K562 (cell line): Measurements from ENCODE around the gene PRDM1. TPM values are rescaled to one million over a fixed set of nuclear protein-coding genes. Genes with fewer than 3 reads are reported as not detected.

Source experiments
- ATAC-seq: fragments of 200-7000 bp; cut with Tn5 transposase; 3 replicates; pipeline ENCODE4 v1.9.1; 2020; ENCODE audit warnings: moderate library complexity
- BruUV-seq: library from RNA; stranded (reverse); fragments of 400-500 nt; replicated peaks from 2 replicates; lab custom pipeline; 2021; lab: Mats Ljungman, UMichigan
- CTCF ChIA-PET: fragments of 300-600 bp; formaldehyde crosslinking; extraction: SDS; loops from one replicate; lab custom pipeline; 2021; ENCODE audit warnings: low intra/inter-chr PET ratio; lab: Yijun Ruan, JAX
- POLR2A ChIA-PET: fragments of 300-600, 350-650 bp; sonication (Branson Sonifier 250); formaldehyde crosslinking; extraction: SDS; loops from one replicate; lab custom pipeline; 2021; ENCODE audit warnings: antibody characterized with exemption, inconsistent platforms; lab: Yijun Ruan, JAX
- DNase-seq, 4 experiments: peaks; one replicate each; pipeline versions ENCODE4 v3.0.0 to v3.0.0-alpha.2; 2011 to 2018; ENCODE audit warnings: low spot score in 3 of 4, mixed read lengths in 3 of 4; ENCODE audit errors: extremely low read depth in 1 of 4
- FAIRE-seq: peaks from 2 replicates; lab custom pipeline; 2011; peaks lifted over from hg19 to GRCh38; lab: Jason Lieb, UNC
- H2AFZ ChIP-seq: 2 replicates; pipeline ENCODE4 v1.6.0; 2011; ENCODE audit warnings: low read depth, low read length, control low read depth, inconsistent platforms
- H3K27ac ChIP-seq: fragments of 200-600 bp; 3 replicates; pipeline ENCODE4 v1.8.0; 2011; ENCODE audit warnings: low read depth, mild to moderate bottlenecking, control low read depth, inconsistent platforms, low read length, moderate library complexity, mixed read lengths; ENCODE audit errors: extremely low read depth
- H3K27me3 ChIP-seq, 2 experiments: fragments of 300-600 bp in 1 of 2; 2 replicates in 1 of 2; 3 replicates in 1 of 2; pipeline versions ENCODE4 v1.6.0 to v1.8.0; 2011; ENCODE audit warnings: inconsistent platforms in 2 of 2, low read length in 2 of 2, mild to moderate bottlenecking in 1 of 2, mixed read lengths in 1 of 2, moderate library complexity in 1 of 2; ENCODE audit not compliant: control insufficient read depth in 2 of 2, insufficient read depth in 2 of 2
- H3K36me3 ChIP-seq: fragments of 300-600 bp; 3 replicates; pipeline ENCODE4 v1.8.0; 2011; ENCODE audit warnings: mild to moderate bottlenecking, low read length, inconsistent platforms; ENCODE audit not compliant: control insufficient read depth, insufficient read depth
- H3K4me1 ChIP-seq, 2 experiments: fragments of 200-600 bp in 1 of 2; replicated peaks in 1 of 2; 2 replicates in 1 of 2; 3 replicates in 1 of 2; pipeline versions ENCODE4 v1.5.1 to v1.8.0; 2011; ENCODE audit warnings: inconsistent platforms in 2 of 2, low read length in 2 of 2, mild to moderate bottlenecking in 1 of 2, mixed read lengths in 1 of 2, moderate library complexity in 1 of 2; ENCODE audit not compliant: control insufficient read depth in 2 of 2, insufficient read depth in 2 of 2
- H3K4me2 ChIP-seq: 2 replicates; pipeline ENCODE4 v1.6.1; 2011; ENCODE audit warnings: low read length, control low read depth, inconsistent platforms, mixed read lengths; ENCODE audit not compliant: insufficient read depth
- H3K4me3 ChIP-seq: fragments of 200-600 bp; sonication (generic), shearing (Covaris generic); 2 replicates; pipeline ENCODE4 v1.5.1; 2016; ENCODE audit warnings: control low read depth, inconsistent platforms
- H3K79me2 ChIP-seq: fragments of 200-600 bp; 3 replicates; pipeline ENCODE4 v1.8.0; 2011; ENCODE audit warnings: low read length, inconsistent platforms; ENCODE audit not compliant: control insufficient read depth, insufficient read depth
- H3K9ac ChIP-seq, 2 experiments: 2 replicates each; pipeline versions ENCODE4 v1.6.0 to v1.6.1; 2011; ENCODE audit warnings: low read depth in 2 of 2, low read length in 2 of 2, control low read depth in 1 of 2, inconsistent platforms in 1 of 2, mild to moderate bottlenecking in 1 of 2, mixed read lengths in 1 of 2; ENCODE audit not compliant: insufficient read depth in 1 of 2
- H3K9me1 ChIP-seq: one replicate; pipeline ENCODE4 v1.6.0; 2011; ENCODE audit warnings: inconsistent platforms, mild to moderate bottlenecking, low read length, moderate library complexity; ENCODE audit not compliant: control insufficient read depth, insufficient read depth
- H3K9me3 ChIP-seq: replicated peaks from 2 replicates; pipeline ENCODE4 v1.5.1; 2011; ENCODE audit warnings: low read depth, low read length, inconsistent platforms; ENCODE audit not compliant: control insufficient read depth, insufficient read depth
- H4K20me1 ChIP-seq: replicated peaks from 2 replicates; pipeline ENCODE4 v1.6.1; 2011; ENCODE audit warnings: low read length, inconsistent platforms, mixed read lengths; ENCODE audit not compliant: control insufficient read depth, insufficient read depth
- EHMT2 ChIP-seq: fragments of 450-650 bp; IDR thresholded peaks from 2 replicates; pipeline ENCODE4 v1.6.1; 2018; ENCODE audit warnings: antibody characterized with exemption
- MXI1 ChIP-seq: IDR thresholded peaks from 2 replicates; pipeline ENCODE4 v1.6.1; 2011; ENCODE audit warnings: low read depth, mild to moderate bottlenecking, improper control_type of control experiment, low read length
- PRDM10 ChIP-seq: fragments of 450-650 bp; IDR thresholded peaks from 2 replicates; pipeline ENCODE4 v1.6.1; 2018; ENCODE audit not compliant: partially characterized antibody
- PTTG1 ChIP-seq: fragments of 450-650 bp; IDR thresholded peaks from 2 replicates; pipeline ENCODE4 v1.6.1; 2016; ENCODE audit warnings: low read depth, mild to moderate bottlenecking, missing genetic modification characterization, missing compliant biosample characterization
- SOX6 ChIP-seq: fragments of 450-650 bp; IDR thresholded peaks from 2 replicates; pipeline ENCODE4 v1.6.1; 2014; ENCODE audit warnings: mild to moderate bottlenecking
- TAF9B ChIP-seq: fragments of 450-650 bp; IDR thresholded peaks from 2 replicates; pipeline ENCODE4 v1.6.1; 2018; ENCODE audit warnings: mild to moderate bottlenecking; ENCODE audit not compliant: partially characterized antibody
- WHSC1 ChIP-seq: IDR thresholded peaks from one replicate; pipeline ENCODE4 v1.6.1; 2012; ENCODE audit warnings: low read length, control low read depth, inconsistent platforms
- WGBS: fragments of 100-300 bp; shearing (Covaris generic); methylation state at CpG from one replicate; pipeline ENCODE4 v1.1.6; 2016; ENCODE audit warnings: low coverage, mixed read lengths; ENCODE audit not compliant: insufficient coverage; ENCODE audit errors: missing lambda C conversion rate; 5-methylcytosine and 5-hydroxymethylcytosine counted together
- in situ Hi-C: fragments of 300-500 bp; cut with MboI; formaldehyde crosslinking; loops from 4 replicates; pipeline ENCODE4 v1.15.0; 2018; ENCODE audit warnings: inconsistent platforms, mixed read lengths
- intact Hi-C: fragments of 100-400 bp; cut with micrococcal nuclease; formaldehyde crosslinking; loops from 2 replicates; pipeline ENCODE4 v1.14.2; 2022
- polyA plus RNA-seq, 8 experiments: library from polyadenylated mRNA; depleted of rRNA in 4 of 8; stranded (reverse) in 5 of 8; unstranded in 3 of 8; fragments of >200 nt; fragmentation: Nextera tagmentation in 2 of 8; fragmentation: Illumina TruSeq in 1 of 8; extraction: Ambion mirVana in 2 of 8; extraction: Trizol in 1 of 8; gene quantifications; 2 replicates each; pipeline versions ENCODE4 v1.2.1 to v1.2.3, GENCODE V29; 2011 to 2014; ENCODE audit warnings: inconsistent platforms in 1 of 8, missing spikeins in 1 of 8
- total RNA-seq, 7 experiments: library from RNA; depleted of rRNA in 6 of 7; stranded (reverse); fragments of >200 nt in 6 of 7; fragmentation: Illumina TruSeq in 2 of 7; extraction: Trizol in 2 of 7; gene quantifications; 2 replicates each; pipeline versions ENCODE4 v1.2.1 to v1.2.3, GENCODE V29; 2011 to 2021; ENCODE audit warnings: low replicate concordance in 1 of 7

PRDM1 gene
- total and polyA plus RNA-seq, 9 of the 15 experiments (the other 6 are each of a cell fraction or from before 2014, with no cell fraction given), result 0.09 to 0.89 (median 0.27) TPM

DNA sequence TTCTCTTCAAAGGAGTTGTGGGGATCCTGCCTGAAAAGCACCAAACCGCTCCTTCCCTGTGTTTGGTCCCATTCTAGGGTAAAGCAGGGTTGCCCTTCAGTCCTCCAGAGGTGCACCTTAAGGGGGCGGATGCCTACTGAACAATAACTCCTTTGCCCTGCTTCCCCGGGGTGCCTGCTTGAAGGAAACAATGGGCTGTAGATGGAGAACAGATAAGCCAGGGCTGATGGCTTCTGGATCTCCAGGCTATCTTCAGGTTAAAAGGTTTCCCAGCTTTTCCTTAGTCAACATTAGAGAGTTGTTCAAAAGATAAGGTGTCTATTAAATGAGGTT is 5.4 kb upstream of the PRDM1 start:
- Histone ChIP-seq H3K27me3 (no peaks in the 10 kb centered on the region), H3K9me1 (no peaks in the 10 kb centered on the region), H4K20me1 (no peaks in the 10 kb centered on the region), H3K4me3 (no peak overlapping the region), H3K79me2 (no peaks in the 10 kb centered on the region), H3K4me2 (no peak overlapping the region), H3K27ac (no peak overlapping the region), H3K36me3 (no peaks in the 10 kb centered on the region)
- no peak for ATAC-seq
- WGBS, result 17% methylated on average over 3 of the region's 3 CpGs
- no peak for DNase-seq
- no peak for FAIRE-seq
- BruUV-seq, result no TSS peak
- ChIA-PET CTCF (no interaction called here), POLR2A (interaction anchor here (0.9 kb wide), 1 partner anchor 355 kb away, joined by 3 read pairs; no protein-coding TSS in a partner anchor)
- TF ChIP-seq TAF9B (no peak), MXI1 (no peak), EHMT2 (no peak), SOX6 (0 out of 2 replicates have a peak, but pooled peaks have one; percentile 25)
- TF ChIP-seq, all 486 proteins: peak for 1
- intact Hi-C loops, result no loop called here
- in situ Hi-C loops, result no loop called here
- peaks cover 0 to 25% of the 10 kb centered on the region in 2 experiments; a peak in 3 of 5 replicates for H3K4me1 ChIP-seq
- H2AFZ ChIP-seq, result no peak overlapping the region
- no peaks in the 10 kb centered on the region for H3K9me3 ChIP-seq
- no peak overlapping the region for H3K9ac ChIP-seq

- intact Hi-C loops (no loop called here), in situ Hi-C loops (no loop called here)
- no TSS peak for BruUV-seq
- DNase-seq, result no peak
- Histone ChIP-seq H3K4me1 (peaks cover 7 to 28% of the 10 kb centered on the region in 2 experiments), H3K9ac (no peak overlapping the region), H3K9me3 (no peaks in the 10 kb centered on the region), H3K27ac (no peak overlapping the region), H2AFZ (no peak overlapping the region), H4K20me1 (no peaks in the 10 kb centered on the region), H3K4me2 (no peak overlapping the region), H3K9me1 (no peaks in the 10 kb centered on the region), H3K79me2 (no peaks in the 10 kb centered on the region), H3K4me3 (no peak overlapping the region), H3K27me3 (no peaks in the 10 kb centered on the region), H3K36me3 (no peaks in the 10 kb centered on the region)
- no peak for FAIRE-seq
- no peak for ATAC-seq
- ChIA-PET POLR2A (no interaction called here), CTCF (interaction anchor here (0.7 kb wide), 1 partner anchor 141 kb away, joined by 4 read pairs; no protein-coding TSS in a partner anchor)
- TF ChIP-seq WHSC1 (no peak), PTTG1 (tag) (no peak), PRDM10 (peak; percentile 86), EHMT2 (no peak)
- WGBS, result 6% methylated on average over 4 of the region's 4 CpGs
Measured at GRCh38 chr6:106081715-106082114, 4.4 kb upstream of the PRDM1 start.
